Measurements from ENCODE around the gene CRYL1.

The CRYL1 gene

GRCh38 chr13:20489185-20489820 is 36.4 kb downstream of the CRYL1 start:
- no peak overlapping the region for H3K9ac ChIP-seq (ENCODE audit: low read depth, low read length)
- H3K4me1 ChIP-seq (ENCODE audit: insufficient read depth, low read length), result no peaks in the 10 kb centered on the region
- no peak overlapping the region for H3K27ac ChIP-seq (ENCODE audit: low read depth, low read length)
- H3K27me3 ChIP-seq (ENCODE audit: insufficient read depth, low read length), result no peaks in the 10 kb centered on the region
- no peaks in the 10 kb centered on the region for H3K36me3 ChIP-seq (ENCODE audit: insufficient read depth, low read length)
- WGBS, result 23% methylated on average over 4 of the region's 4 CpGs
- H3K9me3 ChIP-seq (ENCODE audit: insufficient read depth, low read depth, low read length), result no peaks in the 10 kb centered on the region
- H3K4me3 ChIP-seq (ENCODE audit: low read length), result no peak overlapping the region

- 96% methylated on average over 3 of the region's 3 CpGs for WGBS
- Histone ChIP-seq H3K27ac (ENCODE audit: low read depth, low read length) (no peak overlapping the region), H3K36me3 (ENCODE audit: insufficient read depth, low read length) (no peaks in the 10 kb centered on the region), H3K4me3 (ENCODE audit: low read length) (no peak overlapping the region), H3K9ac (ENCODE audit: low read depth, low read length) (no peak overlapping the region), H3K27me3 (ENCODE audit: insufficient read depth, low read length) (no peaks in the 10 kb centered on the region), H3K4me1 (ENCODE audit: insufficient read depth, low read length) (no peaks in the 10 kb centered on the region), H3K9me3 (ENCODE audit: insufficient read depth, low read depth, low read length) (no peaks in the 10 kb centered on the region)
Measured at GRCh38 chr13:20487927-20488326, 37.7 kb downstream of the CRYL1 start.

GRCh38 chr13:20482787-20483186 is 42.9 kb downstream of the CRYL1 start:
- H3K4me1 ChIP-seq (ENCODE audit: insufficient read depth, low read length), result peaks cover 3% of the 10 kb centered on the region; the same call in 1 of the 2 replicates
- no peak overlapping the region for H3K9ac ChIP-seq (ENCODE audit: low read depth, low read length)
- no peak overlapping the region for H3K27ac ChIP-seq (ENCODE audit: low read depth, low read length)
- 93% methylated on average over 5 of the region's 6 CpGs for whole genome bisulfite sequencing
- H3K36me3 ChIP-seq (ENCODE audit: insufficient read depth, low read length), result no peaks in the 10 kb centered on the region
- no peaks in the 10 kb centered on the region for H3K27me3 ChIP-seq (ENCODE audit: insufficient read depth, low read length)
- H3K4me3 ChIP-seq (ENCODE audit: low read length), result no peak overlapping the region
- no peaks in the 10 kb centered on the region for H3K9me3 ChIP-seq (ENCODE audit: insufficient read depth, low read depth, low read length)

GRCh38 chr13:20482275-20482761 is 43.3 kb downstream of the CRYL1 start:
- Histone ChIP-seq H3K4me1 (ENCODE audit: insufficient read depth, low read length) (peaks cover 3% of the 10 kb centered on the region; the same call in 1 of the 2 replicates), H3K36me3 (ENCODE audit: insufficient read depth, low read length) (no peaks in the 10 kb centered on the region), H3K27ac (ENCODE audit: low read depth, low read length) (no peak overlapping the region), H3K27me3 (ENCODE audit: insufficient read depth, low read length) (no peaks in the 10 kb centered on the region), H3K4me3 (ENCODE audit: low read length) (no peak overlapping the region), H3K9me3 (ENCODE audit: insufficient read depth, low read depth, low read length) (no peaks in the 10 kb centered on the region), H3K9ac (ENCODE audit: low read depth, low read length) (no peak overlapping the region)
- WGBS, result 80% methylated on average over 9 of the region's 11 CpGs

- Histone ChIP-seq H3K4me3 (ENCODE audit: low read length) (no peak overlapping the region), H3K9me3 (ENCODE audit: insufficient read depth, low read depth, low read length) (no peaks in the 10 kb centered on the region), H3K27me3 (ENCODE audit: insufficient read depth, low read length) (no peaks in the 10 kb centered on the region), H3K36me3 (ENCODE audit: insufficient read depth, low read length) (no peaks in the 10 kb centered on the region), H3K4me1 (ENCODE audit: insufficient read depth, low read length) (peaks cover 2% of the 10 kb centered on the region; the same call in 1 of the 2 replicates), H3K9ac (ENCODE audit: low read depth, low read length) (no peak overlapping the region), H3K27ac (ENCODE audit: low read depth, low read length) (no peak overlapping the region)
- 94% methylated on average over 3 of the region's 3 CpGs for WGBS
Measured at GRCh38 chr13:20477394-20477793, 48.3 kb downstream of the CRYL1 start.

- WGBS, result 64% methylated on average over 18 of the region's 18 CpGs
- H3K9ac ChIP-seq (ENCODE audit: low read depth, low read length), result no peak overlapping the region
Measured at GRCh38 chr13:20475927-20476691, 49.5 kb downstream of the CRYL1 start.

GRCh38 chr13:20474515-20474914 is 51.1 kb downstream of the CRYL1 start:
- Histone ChIP-seq H3K9ac (ENCODE audit: low read depth, low read length) (no peak overlapping the region), H3K4me1 (ENCODE audit: insufficient read depth, low read length) (no peaks in the 10 kb centered on the region), H3K27me3 (ENCODE audit: insufficient read depth, low read length) (no peaks in the 10 kb centered on the region), H3K4me3 (ENCODE audit: low read length) (no peak overlapping the region), H3K36me3 (ENCODE audit: insufficient read depth, low read length) (no peaks in the 10 kb centered on the region), H3K27ac (ENCODE audit: low read depth, low read length) (no peak overlapping the region), H3K9me3 (ENCODE audit: insufficient read depth, low read depth, low read length) (no peaks in the 10 kb centered on the region)
- 93% methylated on average over 3 of the region's 3 CpGs for WGBS

More at GRCh38 chr13:20475927-20476691, 49.5 kb downstream of the CRYL1 start:
- Histone ChIP-seq H3K27ac (ENCODE audit: low read depth, low read length) (peak overlapping the region; percentile 25; the same call in 1 of the 2 replicates), H3K4me1 (ENCODE audit: insufficient read depth, low read length) (no peaks in the 10 kb centered on the region), H3K4me3 (ENCODE audit: low read length) (no peak overlapping the region), H3K27me3 (ENCODE audit: insufficient read depth, low read length) (no peaks in the 10 kb centered on the region), H3K9me3 (ENCODE audit: insufficient read depth, low read depth, low read length) (no peaks in the 10 kb centered on the region), H3K36me3 (ENCODE audit: insufficient read depth, low read length) (no peaks in the 10 kb centered on the region)

- Histone ChIP-seq H3K4me3 (ENCODE audit: low read length) (no peak overlapping the region), H3K27me3 (ENCODE audit: insufficient read depth, low read length) (no peaks in the 10 kb centered on the region), H3K27ac (ENCODE audit: low read depth, low read length) (no peak overlapping the region), H3K9ac (ENCODE audit: low read depth, low read length) (no peak overlapping the region), H3K36me3 (ENCODE audit: insufficient read depth, low read length) (no peaks in the 10 kb centered on the region), H3K4me1 (ENCODE audit: insufficient read depth, low read length) (no peaks in the 10 kb centered on the region), H3K9me3 (ENCODE audit: insufficient read depth, low read depth, low read length) (no peaks in the 10 kb centered on the region)
- WGBS, result 91% methylated on average over 6 of the region's 6 CpGs
Measured at GRCh38 chr13:20473888-20474287, 51.8 kb downstream of the CRYL1 start.

GRCh38 chr13:20473139-20473538 is 52.5 kb downstream of the CRYL1 start:
- Histone ChIP-seq H3K9ac (ENCODE audit: low read depth, low read length) (no peak overlapping the region), H3K9me3 (ENCODE audit: insufficient read depth, low read depth, low read length) (no peaks in the 10 kb centered on the region), H3K27me3 (ENCODE audit: insufficient read depth, low read length) (no peaks in the 10 kb centered on the region), H3K36me3 (ENCODE audit: insufficient read depth, low read length) (no peaks in the 10 kb centered on the region), H3K4me1 (ENCODE audit: insufficient read depth, low read length) (no peaks in the 10 kb centered on the region), H3K27ac (ENCODE audit: low read depth, low read length) (no peak overlapping the region), H3K4me3 (ENCODE audit: low read length) (no peak overlapping the region)
- 94% methylated on average over 14 of the region's 14 CpGs for WGBS

- Histone ChIP-seq H3K4me1 (ENCODE audit: insufficient read depth, low read length) (no peaks in the 10 kb centered on the region), H3K9me3 (ENCODE audit: insufficient read depth, low read depth, low read length) (no peaks in the 10 kb centered on the region), H3K36me3 (ENCODE audit: insufficient read depth, low read length) (no peaks in the 10 kb centered on the region), H3K27me3 (ENCODE audit: insufficient read depth, low read length) (no peaks in the 10 kb centered on the region), H3K9ac (ENCODE audit: low read depth, low read length) (no peak overlapping the region), H3K27ac (ENCODE audit: low read depth, low read length) (no peak overlapping the region), H3K4me3 (ENCODE audit: low read length) (no peak overlapping the region)
- 91% methylated on average over 8 of the region's 8 CpGs for WGBS
Measured at GRCh38 chr13:20472531-20472930, 53.1 kb downstream of the CRYL1 start.

GRCh38 chr13:20470136-20470535 is 55.5 kb downstream of the CRYL1 start:
- no peaks in the 10 kb centered on the region for H3K36me3 ChIP-seq (ENCODE audit: insufficient read depth, low read length)
- H3K4me1 ChIP-seq (ENCODE audit: insufficient read depth, low read length), result no peaks in the 10 kb centered on the region
- H3K9ac ChIP-seq (ENCODE audit: low read depth, low read length), result no peak overlapping the region
- no peak overlapping the region for H3K27ac ChIP-seq (ENCODE audit: low read depth, low read length)
- no peak overlapping the region for H3K4me3 ChIP-seq (ENCODE audit: low read length)
- no peaks in the 10 kb centered on the region for H3K27me3 ChIP-seq (ENCODE audit: insufficient read depth, low read length)
- H3K9me3 ChIP-seq (ENCODE audit: insufficient read depth, low read depth, low read length), result no peaks in the 10 kb centered on the region
- WGBS, result 93% methylated on average over 8 of the region's 8 CpGs
